ENCODE data around the gene CARD9. TPM values are rescaled to one million over a fixed set of nuclear protein-coding genes. Genes with fewer than 3 reads are reported as not detected.

CARD9 gene
- total RNA-seq, 4 donors from 2014 or later: 0.57 to 1.1 (median 1.0) TPM

GRCh38 chr9:136364942-136365774 is 8.3 kb downstream of the CARD9 start:
- Histone ChIP-seq H3K4me3 (no peak overlapping the region), H3K27ac (no peak overlapping the region), H3K9me3 (no peaks in the 10 kb centered on the region), H3K4me1 (peaks cover 16 to 48% (median 19%) of the 10 kb centered on the region in 3 donors), H3K27me3 (peaks cover 0 to 18% (median 0%) of the 10 kb centered on the region in 4 donors), H3K36me3 (no peaks in the 10 kb centered on the region)
- intact Hi-C loops (cut with DNase I): no loop called here
- no peak for DNase-seq
- TF ChIP-seq, protein P1, sequence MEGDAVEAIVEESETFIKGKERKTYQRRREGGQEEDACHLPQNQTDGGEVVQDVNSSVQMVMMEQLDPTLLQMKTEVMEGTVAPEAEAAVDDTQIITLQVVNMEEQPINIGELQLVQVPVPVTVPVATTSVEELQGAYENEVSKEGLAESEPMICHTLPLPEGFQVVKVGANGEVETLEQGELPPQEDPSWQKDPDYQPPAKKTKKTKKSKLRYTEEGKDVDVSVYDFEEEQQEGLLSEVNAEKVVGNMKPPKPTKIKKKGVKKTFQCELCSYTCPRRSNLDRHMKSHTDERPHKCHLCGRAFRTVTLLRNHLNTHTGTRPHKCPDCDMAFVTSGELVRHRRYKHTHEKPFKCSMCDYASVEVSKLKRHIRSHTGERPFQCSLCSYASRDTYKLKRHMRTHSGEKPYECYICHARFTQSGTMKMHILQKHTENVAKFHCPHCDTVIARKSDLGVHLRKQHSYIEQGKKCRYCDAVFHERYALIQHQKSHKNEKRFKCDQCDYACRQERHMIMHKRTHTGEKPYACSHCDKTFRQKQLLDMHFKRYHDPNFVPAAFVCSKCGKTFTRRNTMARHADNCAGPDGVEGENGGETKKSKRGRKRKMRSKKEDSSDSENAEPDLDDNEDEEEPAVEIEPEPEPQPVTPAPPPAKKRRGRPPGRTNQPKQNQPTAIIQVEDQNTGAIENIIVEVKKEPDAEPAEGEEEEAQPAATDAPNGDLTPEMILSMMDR (IDR thresholded peaks at IDR 0.05): no peak
- no peak for TF ChIP-seq POLR2A (IDR thresholded peaks at IDR 0.05)
- 70% methylated on average over 9 of the region's 31 CpGs; no CpG with 5 or more reads in 1 of the 2 donors for WGBS, 2 donors

GRCh38 chr9:136363949-136364748 is 9.3 kb downstream of the CARD9 start:
- peaks cover 16 to 48% (median 19%) of the 10 kb centered on the region in 3 donors for H3K4me1 ChIP-seq
- H3K27ac ChIP-seq: peak overlapping the region in 2 of 4 donors; percentile 95 to 99
- intact Hi-C loops (cut with DNase I): no loop called here
- 13% methylated on average over 11 of the region's 54 CpGs; no CpG with 5 or more reads in 1 of the 2 donors for WGBS, 2 donors
- TF ChIP-seq, protein P1 (IDR thresholded peaks at IDR 0.05): peak in 1 of 6 experiments; percentile 17
- no peak for TF ChIP-seq POLR2A (IDR thresholded peaks at IDR 0.05)
- peaks cover 0 to 18% (median 0%) of the 10 kb centered on the region in 4 donors for H3K27me3 ChIP-seq
- peak overlapping the region; percentile 80 to 98 (median 92) for H3K4me3 ChIP-seq
- no peaks in the 10 kb centered on the region for H3K36me3 ChIP-seq
- no peak for DNase-seq
- no peaks in the 10 kb centered on the region for H3K9me3 ChIP-seq

DNA sequence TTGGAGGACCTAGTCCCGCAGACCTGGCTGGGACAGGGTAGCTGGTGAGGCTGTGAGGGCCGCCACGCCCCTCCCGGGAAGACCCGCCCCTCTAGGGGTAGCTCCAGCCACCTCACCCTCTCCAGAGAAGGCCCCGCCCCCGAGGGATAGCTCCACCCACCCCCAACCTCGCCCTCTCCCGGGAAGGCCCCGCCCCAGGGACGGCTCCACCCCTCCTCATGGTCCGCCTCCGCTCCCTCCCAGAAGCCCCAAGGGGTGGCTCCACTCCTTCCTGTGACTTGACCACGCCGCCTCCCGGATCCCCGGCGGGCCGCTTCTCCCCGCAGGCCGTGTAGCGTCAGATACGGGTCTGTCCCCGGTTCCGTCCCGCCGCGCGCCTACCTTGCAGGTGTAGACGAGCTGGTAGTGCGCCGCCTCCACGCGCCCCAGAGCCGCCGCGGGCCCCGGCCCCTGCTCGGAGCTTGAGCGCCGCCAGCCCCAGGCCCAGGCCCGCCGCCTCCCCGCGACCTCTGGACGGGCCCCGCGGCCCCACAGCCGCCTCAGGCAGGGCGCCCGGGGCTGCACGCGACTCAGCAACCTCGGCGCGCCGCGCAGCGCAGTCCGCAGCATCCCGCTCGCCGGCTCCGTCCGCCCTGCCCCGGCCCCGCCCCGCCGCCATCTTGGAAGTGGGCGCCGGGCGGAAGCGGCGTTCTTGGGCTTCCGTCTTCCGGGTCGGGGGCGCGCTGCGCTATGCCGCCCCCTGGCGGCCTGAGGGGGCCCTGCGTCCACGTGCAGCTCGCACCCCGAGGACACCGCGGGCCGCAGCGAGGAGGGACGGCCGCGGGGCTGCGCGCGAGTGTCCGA is 10.1 kb downstream of the CARD9 start, which contains the start of gene DNLZ:
Gene DNLZ, minus strand, starts transcription at position 639 of the 843 bp plus-strand sequence. Its CDS starts 30 bp downstream, at position 609.
- peak; percentile 69 for DNase-seq
- Histone ChIP-seq H3K27me3 (peaks cover 0 to 18% (median 0%) of the 10 kb centered on the region in 4 donors), H3K9me3 (no peaks in the 10 kb centered on the region), H3K4me1 (peaks cover 16 to 48% (median 19%) of the 10 kb centered on the region in 3 donors), H3K27ac (peak within 1 kb of the TSS; percentile 90 to 99 (median 95)), H3K4me3 (peak within 1 kb of the TSS; percentile 80 to 98 (median 92)), H3K36me3 (peaks cover 0 to under 1% (median 0%) of the 10 kb centered on the region in 3 donors)
- intact Hi-C loops (cut with DNase I): no loop called here
- WGBS, 2 donors: 1% methylated on average over 22 of the region's 97 CpGs; no CpG with 5 or more reads in 1 of the 2 donors
- peak in 3 of 4 donors; percentile 40 to 82 (median 66) for TF ChIP-seq POLR2A (IDR thresholded peaks at IDR 0.05)
- TF ChIP-seq, protein P1 (IDR thresholded peaks at IDR 0.05): peak; percentile 95 to 100 (median 99)

- 100% methylated on average over 1 of the region's 6 CpGs for WGBS, 2 donors
- Histone ChIP-seq H3K4me3 (no peak overlapping the region), H3K36me3 (peaks cover 0 to 7% (median 0%) of the 10 kb centered on the region in 3 donors), H3K27ac (peak overlapping the region; percentile 36 to 99 (median 92)), H3K9me3 (no peaks in the 10 kb centered on the region), H3K27me3 (peaks cover 0 to 18% (median 0%) of the 10 kb centered on the region in 4 donors), H3K4me1 (peaks cover 16 to 48% (median 19%) of the 10 kb centered on the region in 3 donors)
- TF ChIP-seq, protein P1 (IDR thresholded peaks at IDR 0.05): no peak
- TF ChIP-seq POLR2A (IDR thresholded peaks at IDR 0.05): no peak
- no peak for DNase-seq
- intact Hi-C loops (cut with DNase I): no loop called here
These were observed 11.1 kb downstream of the CARD9 start for GRCh38 chr9:136362450-136362784.

Measured in esophagus squamous epithelium (tissue), 5 donors.